Fibroblast of peridontal ligament (primary cell): ENCODE measurements around the gene SEMA4B.
"Not testable (repeated sequence)": the region's sequence is repeated elsewhere in the genome, so short reads cannot be mapped to it uniquely, and the experiment has no call there.

Source experiments
- DNase-seq: peaks from one replicate; pipeline ENCODE4 v3.0.0-alpha.2; 2010; ENCODE audit errors: extremely low read depth

SEMA4B gene

DNA sequence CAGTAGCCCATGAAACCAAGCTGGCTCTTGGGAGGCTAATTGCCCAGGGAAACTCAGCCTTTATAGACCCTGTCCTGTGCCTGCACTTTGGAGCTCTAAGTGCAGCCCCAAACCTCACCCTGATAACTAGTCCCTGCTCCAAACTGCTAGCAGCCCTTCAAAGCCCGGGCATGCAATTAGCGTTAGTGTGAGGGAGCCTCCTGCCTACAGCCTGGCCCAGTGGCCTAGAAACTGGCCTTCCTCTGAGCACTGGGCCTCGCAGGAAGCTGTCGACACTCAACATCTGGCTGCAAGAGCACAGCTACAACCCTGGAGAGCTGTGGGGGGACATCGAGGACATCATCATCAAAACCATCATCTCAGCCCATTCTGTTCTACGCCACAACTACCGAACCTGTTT lies 56.6 kb downstream of the SEMA4B start:
- DNase-seq, result no peak

DNA sequence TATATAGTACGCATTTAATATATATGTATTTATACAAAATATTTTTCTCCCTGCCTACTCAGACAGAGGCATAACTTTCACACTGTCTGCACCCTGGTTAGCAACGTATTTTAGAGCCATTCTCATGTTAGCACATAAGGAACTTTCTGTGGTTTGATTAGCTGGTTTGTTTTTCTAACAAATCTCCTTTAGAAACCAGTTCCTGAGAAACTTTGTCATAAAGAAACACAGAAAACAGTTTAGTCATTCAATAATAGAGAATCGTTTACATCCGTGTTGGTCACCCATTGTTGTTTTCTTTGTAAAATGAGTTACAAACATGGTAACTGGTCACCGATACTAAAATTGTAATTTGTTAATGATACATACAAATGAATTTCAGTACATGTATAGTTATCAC lies 58.4 kb downstream of the SEMA4B start:
- DNase-seq, result no peak

- not testable (repeated sequence) for DNase-seq
Measured at GRCh38 chr15:90260731-90261130, 59.6 kb downstream of the SEMA4B start.

- DNase-seq, result no peak
Measured at GRCh38 chr15:90261811-90262210, 60.7 kb downstream of the SEMA4B start.

DNA sequence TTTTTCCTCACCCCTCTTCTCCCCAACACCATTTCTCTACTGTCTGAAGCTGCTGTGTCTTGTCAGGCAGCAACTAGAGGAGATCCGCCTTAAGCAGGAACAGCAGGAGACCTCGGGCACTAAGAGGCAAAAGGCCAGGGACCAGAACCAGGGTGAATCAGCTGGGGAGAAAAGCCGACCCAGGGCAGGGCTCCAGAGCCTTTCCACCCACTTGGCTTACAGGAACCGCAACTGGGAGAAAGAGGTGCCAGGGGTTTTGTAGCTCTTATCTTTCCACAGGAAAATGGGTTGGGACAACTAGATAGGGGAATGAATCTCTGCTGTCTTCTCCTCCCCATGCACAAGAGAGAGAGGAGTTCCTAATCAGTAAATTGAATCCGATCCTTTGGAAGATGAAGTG lies 61.3 kb downstream of the SEMA4B start:
- no peak for DNase-seq

DNA sequence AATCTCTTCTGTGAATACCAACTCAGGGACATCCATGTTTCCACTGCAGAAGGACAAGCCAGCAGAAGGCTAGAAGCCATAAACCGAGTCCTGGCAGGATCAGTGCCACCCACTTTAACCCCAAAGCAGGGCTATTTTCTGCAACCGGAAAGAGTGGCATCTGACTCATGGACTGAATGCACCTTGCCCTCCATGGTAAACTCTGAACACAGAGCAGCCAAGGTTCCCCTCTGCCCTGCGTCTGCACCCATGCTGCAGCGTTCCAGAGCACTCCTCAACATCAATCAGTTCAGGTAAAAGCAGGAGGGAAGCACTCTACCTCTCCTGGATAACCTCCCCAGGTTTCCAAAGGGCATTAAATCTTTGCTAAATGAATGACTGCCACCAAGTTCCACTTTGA lies 63.5 kb downstream of the SEMA4B start:
- DNase-seq, result no peak

- DNase-seq, result peak; percentile 85
Measured at GRCh38 chr15:90265271-90266060, 64.3 kb downstream of the SEMA4B start, which contains the start of gene NGRN. TSS of gene NGRN (plus strand) at chr15:90265672. CDS start at chr15:90265713, 41 bp downstream.

GRCh38 chr15:90266061-90266431 lies 64.9 kb downstream of the SEMA4B start:
- DNase-seq, result peak; percentile 36

- peak; percentile 53 for DNase-seq
Measured at GRCh38 chr15:90266485-90266884, 65.4 kb downstream of the SEMA4B start.

- no peak for DNase-seq
Measured at GRCh38 chr15:90268415-90268814, 67.3 kb downstream of the SEMA4B start.

GRCh38 chr15:90270502-90271150 lies 69.5 kb downstream of the SEMA4B start:
- no peak for DNase-seq

DNA sequence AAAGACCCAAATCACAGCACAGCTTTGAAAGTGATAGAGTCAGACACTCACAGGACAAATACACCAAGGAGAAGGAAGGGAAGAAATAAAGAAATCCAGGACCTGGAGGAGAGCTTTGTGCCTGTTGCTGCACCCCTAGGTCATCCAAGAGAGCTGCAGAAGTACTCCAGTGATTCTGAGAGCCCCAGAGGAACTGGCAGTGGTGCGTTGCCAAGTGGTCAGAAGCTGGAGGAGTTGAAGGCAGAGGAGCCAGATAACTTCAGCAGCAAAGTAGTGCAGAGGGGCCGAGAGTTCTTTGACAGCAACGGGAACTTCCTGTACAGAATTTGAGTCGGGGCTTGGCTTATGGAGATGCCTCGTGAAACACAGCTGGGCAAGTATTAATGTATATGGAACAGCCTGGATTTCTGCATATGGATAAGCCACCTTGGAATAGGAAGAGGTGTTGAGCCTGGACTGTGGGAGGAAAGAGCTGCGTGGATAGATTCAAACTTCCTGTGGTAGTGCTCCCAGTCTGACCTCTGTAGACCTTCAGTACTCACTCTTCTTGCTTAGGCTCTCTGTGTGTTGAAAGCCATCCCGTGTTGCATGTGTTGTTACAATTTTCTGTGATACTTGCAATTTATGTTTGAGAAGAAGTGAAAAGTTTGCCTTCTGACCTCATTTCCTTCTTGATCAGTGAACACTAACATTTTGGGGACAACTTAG lies 70.5 kb downstream of the SEMA4B start:
- no peak for DNase-seq

DNA sequence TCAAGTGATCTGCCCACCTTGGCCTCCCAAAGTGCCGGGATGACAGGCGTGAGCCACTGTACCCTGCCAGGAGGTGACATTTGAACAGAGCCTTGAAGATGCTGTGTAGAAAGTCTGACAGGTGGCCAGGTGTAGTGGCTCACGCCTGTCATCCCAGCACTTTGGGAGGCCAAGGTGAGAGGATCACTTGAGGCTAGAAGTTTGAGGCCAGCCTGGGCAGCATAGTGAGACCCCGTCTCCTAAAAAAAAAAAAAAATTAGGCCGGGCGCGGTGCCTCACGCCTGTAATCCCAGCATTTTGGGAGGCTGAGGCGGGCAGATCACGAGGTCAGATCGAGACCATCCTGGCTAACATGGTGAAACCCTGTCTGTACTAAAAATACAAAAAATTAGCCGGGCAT lies 77.3 kb downstream of the SEMA4B start:
- not testable (repeated sequence) for DNase-seq
